Esophagus muscularis mucosa (tissue), 4 donors: ENCODE measurements around the gene CD40. TPM values are rescaled to one million over a fixed set of nuclear protein-coding genes. Genes with fewer than 3 reads are reported as not detected.

Experiments used
- DNase-seq: peaks from one replicate; pipeline ENCODE4 v3.0.0-alpha.2; 2017; ENCODE audit errors: extremely low spot score
- H3K27ac ChIP-seq, 4 donors: fragments of 200-600 bp; sonication (generic); replicated peaks in 1 of 4; 1 replicate in 3 of 4; 2 replicates in 1 of 4; pipeline ENCODE4 v1.5.1; 2016 to 2019; ENCODE audit warnings: mild to moderate bottlenecking in 1 of 4
- H3K27me3 ChIP-seq, 4 donors: fragments of 200-600 bp; sonication (generic); one replicate each; pipeline versions ENCODE4 v1.5.1 to v1.6.0; 2016 to 2019
- H3K36me3 ChIP-seq, 4 donors: fragments of 200-600 bp; sonication (generic); one replicate each; pipeline ENCODE4 v1.5.1; 2016 to 2019
- H3K4me1 ChIP-seq, 4 donors: fragments of 200-600 bp; sonication (generic); one replicate each; pipeline ENCODE4 v1.5.1; 2016 to 2019
- H3K4me3 ChIP-seq, 4 donors: fragments of 200-600 bp; sonication (generic); 1 replicate in 2 of 4; 2 replicates in 2 of 4; pipeline ENCODE4 v1.5.1; 2016 to 2019; ENCODE audit warnings: mild to moderate bottlenecking in 4 of 4, moderate library complexity in 1 of 4
- H3K9me3 ChIP-seq, 4 donors: fragments of 200-600 bp; sonication (generic); 1 replicate in 3 of 4; 2 replicates in 1 of 4; pipeline ENCODE4 v1.5.1; 2016 to 2019
- EP300 ChIP-seq: sonication (generic); formaldehyde crosslinking; IDR thresholded peaks from one replicate; pipeline ENCODE4 v1.6.1; 2017; ENCODE audit warnings: antibody characterized with exemption
- POLR2A ChIP-seq: fragments of 450-650 bp; IDR thresholded peaks from one replicate; pipeline ENCODE4 v1.6.1; 2017; ENCODE audit warnings: antibody characterized with exemption, moderate library complexity, mild to moderate bottlenecking, low read depth
- POLR2AphosphoS5 ChIP-seq, 2 donors: sonication (generic); formaldehyde crosslinking; IDR thresholded peaks; one replicate each; pipeline ENCODE4 v1.6.1; 2017; ENCODE audit warnings: antibody characterized with exemption in 2 of 2
- WGBS: methylation state at CpG from one replicate; pipeline ENCODE4 v1.1.5; 2018; 5-methylcytosine and 5-hydroxymethylcytosine counted together
- intact Hi-C: fragments of 100-400 bp; cut with DNase I; formaldehyde crosslinking; loops from one replicate; pipeline ENCODE4 v1.15.1; 2023
- total RNA-seq, 4 donors: library from RNA; depleted of rRNA; stranded (reverse); fragments of >200 nt; gene quantifications; one replicate each; pipeline versions ENCODE4 v1.1.0 to v1.2.1, GENCODE V29; 2016
- TF ChIP-seq, protein P1 (sequence below), 3 experiments: fragments of 200-600 bp in 2 of 3; fragments of 450-650 bp in 1 of 3; sonication (generic) in 2 of 3; IDR thresholded peaks; one replicate each; pipeline ENCODE4 v1.5.1; 2017 to 2019; ENCODE audit warnings: antibody characterized with exemption in 3 of 3, mild to moderate bottlenecking in 2 of 3, moderate library complexity in 1 of 3

Gene CD40
- total RNA-seq, 4 donors from 2014 or later = 10.0 to 21.6 (median 16.9) TPM

DNA sequence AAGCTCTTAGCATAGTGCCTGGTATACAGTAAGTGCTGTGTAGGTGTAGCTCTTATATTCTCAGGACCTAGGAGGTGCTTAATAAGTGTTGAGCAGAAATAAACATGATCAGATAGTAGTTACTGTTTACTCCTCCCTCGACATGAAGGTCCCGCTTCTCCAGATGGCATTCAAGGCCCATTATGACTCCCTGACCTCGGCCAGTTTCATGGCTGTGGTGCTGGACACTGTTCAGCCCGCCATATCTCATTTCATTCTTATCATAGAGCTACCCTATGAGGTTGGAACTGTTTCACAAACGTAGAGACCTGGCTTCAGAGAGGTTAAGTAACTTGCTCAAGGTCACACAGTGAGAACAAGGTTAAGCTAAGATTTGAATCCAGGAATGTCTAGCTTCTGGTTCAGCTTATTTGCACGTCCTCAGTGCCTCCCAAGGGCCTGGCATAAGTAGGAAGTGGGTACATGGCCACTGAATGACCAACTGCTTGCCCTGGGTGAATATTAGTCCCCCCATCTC lies 39.0 kb downstream of the CD40 start:
- Histone ChIP-seq H3K36me3 (no peaks in the 10 kb centered on the region), H3K27ac (no peak overlapping the region), H3K4me1 (no peaks in the 10 kb centered on the region), H3K27me3 (peaks cover 0 to 90% (median 6%) of the 10 kb centered on the region in 4 donors), H3K4me3 (no peak overlapping the region), H3K9me3 (no peaks in the 10 kb centered on the region)
- DNase-seq = no peak
- TF ChIP-seq, protein P1, sequence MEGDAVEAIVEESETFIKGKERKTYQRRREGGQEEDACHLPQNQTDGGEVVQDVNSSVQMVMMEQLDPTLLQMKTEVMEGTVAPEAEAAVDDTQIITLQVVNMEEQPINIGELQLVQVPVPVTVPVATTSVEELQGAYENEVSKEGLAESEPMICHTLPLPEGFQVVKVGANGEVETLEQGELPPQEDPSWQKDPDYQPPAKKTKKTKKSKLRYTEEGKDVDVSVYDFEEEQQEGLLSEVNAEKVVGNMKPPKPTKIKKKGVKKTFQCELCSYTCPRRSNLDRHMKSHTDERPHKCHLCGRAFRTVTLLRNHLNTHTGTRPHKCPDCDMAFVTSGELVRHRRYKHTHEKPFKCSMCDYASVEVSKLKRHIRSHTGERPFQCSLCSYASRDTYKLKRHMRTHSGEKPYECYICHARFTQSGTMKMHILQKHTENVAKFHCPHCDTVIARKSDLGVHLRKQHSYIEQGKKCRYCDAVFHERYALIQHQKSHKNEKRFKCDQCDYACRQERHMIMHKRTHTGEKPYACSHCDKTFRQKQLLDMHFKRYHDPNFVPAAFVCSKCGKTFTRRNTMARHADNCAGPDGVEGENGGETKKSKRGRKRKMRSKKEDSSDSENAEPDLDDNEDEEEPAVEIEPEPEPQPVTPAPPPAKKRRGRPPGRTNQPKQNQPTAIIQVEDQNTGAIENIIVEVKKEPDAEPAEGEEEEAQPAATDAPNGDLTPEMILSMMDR (IDR thresholded peaks at IDR 0.05) = no peak
- TF ChIP-seq EP300 = no peak
- TF ChIP-seq POLR2AphosphoS5 (IDR thresholded peaks at IDR 0.05) = no peak
- no peak for TF ChIP-seq POLR2A
- intact Hi-C loops = no loop called here
- 66% methylated on average over 6 of the region's 6 CpGs for WGBS

GRCh38 chr20:46157625-46158024 lies 39.5 kb downstream of the CD40 start:
- H3K27ac ChIP-seq = no peak overlapping the region
- WGBS = 41% methylated on average over 6 of the region's 7 CpGs
- H3K4me1 ChIP-seq = no peaks in the 10 kb centered on the region
- DNase-seq = no peak
- H3K4me3 ChIP-seq = no peak overlapping the region
- peaks cover 0 to 88% (median 6%) of the 10 kb centered on the region in 4 donors for H3K27me3 ChIP-seq
- H3K36me3 ChIP-seq = no peaks in the 10 kb centered on the region
- no peaks in the 10 kb centered on the region for H3K9me3 ChIP-seq
- intact Hi-C loops = no loop called here
- TF ChIP-seq EP300 (no peak), POLR2A (no peak), POLR2AphosphoS5 (IDR thresholded peaks at IDR 0.05) (no peak)
- TF ChIP-seq, protein P1 (IDR thresholded peaks at IDR 0.05) = no peak

GRCh38 chr20:46158476-46158987 lies 40.4 kb downstream of the CD40 start:
- WGBS = 32% methylated on average over 5 of the region's 5 CpGs
- Histone ChIP-seq H3K36me3 (no peaks in the 10 kb centered on the region), H3K4me1 (no peaks in the 10 kb centered on the region), H3K4me3 (no peak overlapping the region), H3K9me3 (no peaks in the 10 kb centered on the region), H3K27ac (no peak overlapping the region), H3K27me3 (peaks cover 0 to 88% (median 6%) of the 10 kb centered on the region in 4 donors)
- no peak for TF ChIP-seq POLR2A
- no peak for TF ChIP-seq POLR2AphosphoS5 (IDR thresholded peaks at IDR 0.05)
- TF ChIP-seq, protein P1 (IDR thresholded peaks at IDR 0.05) = no peak
- TF ChIP-seq EP300 = no peak
- DNase-seq = no peak
- intact Hi-C loops = no loop called here

DNA sequence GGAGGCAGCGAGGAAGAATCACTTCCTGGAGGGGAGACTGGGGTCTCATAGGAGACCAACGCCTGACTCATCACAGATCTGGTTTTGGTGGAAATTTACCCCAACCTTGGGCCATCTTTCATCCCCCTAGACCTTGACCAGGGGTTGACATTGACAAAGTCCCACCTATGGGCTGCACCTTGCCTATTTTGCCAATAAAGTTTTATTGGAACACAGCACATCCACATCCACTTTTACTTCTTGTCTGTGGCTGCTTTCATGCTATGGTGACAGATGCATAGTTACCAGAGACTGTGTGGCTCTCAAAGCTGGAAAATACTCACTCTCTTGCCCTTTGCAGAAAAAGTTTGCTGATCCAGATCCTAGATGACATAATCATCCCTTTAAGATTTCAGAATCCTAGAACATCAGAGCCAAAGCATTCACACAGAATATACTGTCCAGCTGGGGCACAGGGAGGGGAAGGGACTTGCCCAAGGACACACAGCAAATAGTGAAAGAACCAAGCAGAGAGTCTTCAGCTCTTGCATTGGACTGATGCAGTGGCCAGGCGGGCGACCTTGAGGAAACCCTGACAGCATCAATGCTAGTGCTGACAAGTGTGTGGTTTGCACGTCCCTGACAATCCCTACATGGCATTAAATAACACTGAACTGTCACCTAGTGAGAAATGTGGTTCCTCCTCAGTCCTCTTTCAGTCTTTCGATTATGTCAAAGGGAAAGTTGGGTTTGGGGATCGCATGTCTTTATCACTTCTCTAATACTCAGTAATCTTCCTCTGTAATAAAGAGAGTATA lies 41.2 kb downstream of the CD40 start:
- Histone ChIP-seq H3K4me3 (no peak overlapping the region), H3K4me1 (no peaks in the 10 kb centered on the region), H3K27me3 (peaks cover 0 to 90% (median 6%) of the 10 kb centered on the region in 4 donors), H3K27ac (no peak overlapping the region), H3K36me3 (no peaks in the 10 kb centered on the region), H3K9me3 (no peaks in the 10 kb centered on the region)
- DNase-seq = no peak
- intact Hi-C loops = no loop called here
- no peak for TF ChIP-seq EP300
- no peak for TF ChIP-seq POLR2AphosphoS5 (IDR thresholded peaks at IDR 0.05)
- TF ChIP-seq POLR2A = no peak
- TF ChIP-seq, protein P1 (IDR thresholded peaks at IDR 0.05) = no peak
- WGBS = 72% methylated on average over 6 of the region's 7 CpGs
